H1 (cell line): ENCODE results near the gene MSL3B.

Source experiments
- CTCF ChIA-PET: fragments of 300-600 bp; sonication (Branson Sonifier 250); formaldehyde crosslinking; loops from one replicate; lab custom pipeline; 2021; ENCODE audit not compliant: partially characterized antibody; lab: Charles Lee
- POLR2A ChIA-PET: fragments of 300-600 bp; sonication (Branson Sonifier 250); formaldehyde crosslinking; loops from one replicate; lab custom pipeline; 2021; ENCODE audit warnings: inconsistent platforms; ENCODE audit not compliant: partially characterized antibody; lab: Charles Lee
- DNase-seq, 2 experiments: peaks; one replicate each; pipeline versions ENCODE4 v3.0.0 to v3.0.0-alpha.2; 2010 to 2022; ENCODE audit warnings: low spot score in 2 of 2, low read depth in 1 of 2, mixed read lengths in 1 of 2
- FAIRE-seq: peaks from 2 replicates; lab custom pipeline; 2011; peaks lifted over from hg19 to GRCh38; lab: Jason Lieb, UNC
- H2AFZ ChIP-seq: 2 replicates; pipeline ENCODE4 v1.8.1; 2012; ENCODE audit warnings: low read length, inconsistent platforms
- H2AK5ac ChIP-seq: 2 replicates; pipeline ENCODE4 v1.6.1; 2013; ENCODE audit warnings: low read depth, low read length
- H2BK120ac ChIP-seq: replicated peaks from 2 replicates; pipeline ENCODE3; 2013; ENCODE audit warnings: low read depth, low read length, inconsistent platforms
- H2BK12ac ChIP-seq: 2 replicates; pipeline ENCODE4 v1.6.1; 2013; ENCODE audit warnings: low read depth, low read length
- H2BK15ac ChIP-seq: 2 replicates; pipeline ENCODE4 v1.6.1; 2013; ENCODE audit warnings: low read length
- H2BK20ac ChIP-seq: 2 replicates; pipeline ENCODE4 v1.6.1; 2013; ENCODE audit warnings: low read length
- H2BK5ac ChIP-seq: 2 replicates; pipeline ENCODE4 v1.6.1; 2013; ENCODE audit warnings: low read depth, low read length
- H3K14ac ChIP-seq: 2 replicates; pipeline ENCODE4 v1.6.1; 2013; ENCODE audit warnings: inconsistent platforms; ENCODE audit not compliant: insufficient read length
- H3K18ac ChIP-seq: 2 replicates; pipeline ENCODE4 v1.6.1; 2013; ENCODE audit warnings: low read length; ENCODE audit errors: extremely low read depth
- H3K23ac ChIP-seq: 2 replicates; pipeline ENCODE4 v1.6.1; 2013; ENCODE audit warnings: inconsistent platforms; ENCODE audit not compliant: insufficient read length
- H3K23me2 ChIP-seq: 2 replicates; pipeline ENCODE4 v1.6.1; 2013; ENCODE audit warnings: low read depth, low read length
- H3K27ac ChIP-seq: 2 replicates; pipeline ENCODE4 v1.6.1; 2011; ENCODE audit warnings: low read depth, low read length, inconsistent platforms
- H3K27me3 ChIP-seq, 4 experiments: replicated peaks in 1 of 4; 1 replicate in 1 of 4; 2 replicates in 3 of 4; pipeline versions ENCODE4 v1.6.1 to v1.8.1; 2011 to 2013; ENCODE audit warnings: low read length in 3 of 4, mild to moderate bottlenecking in 3 of 4, inconsistent platforms in 2 of 4, mixed read lengths in 2 of 4, moderate library complexity in 1 of 4; ENCODE audit not compliant: control insufficient read depth in 3 of 4, insufficient read depth in 3 of 4; ENCODE audit errors: extremely low read depth in 1 of 4
- H3K36me3 ChIP-seq, 4 experiments: 2 replicates each; pipeline versions ENCODE4 v1.6.1 to v1.8.1; 2011 to 2013; ENCODE audit warnings: mild to moderate bottlenecking in 4 of 4, low read length in 3 of 4, moderate library complexity in 2 of 4, control low read depth in 1 of 4, inconsistent platforms in 1 of 4; ENCODE audit not compliant: insufficient read depth in 4 of 4, control insufficient read depth in 2 of 4
- H3K4ac ChIP-seq: replicated peaks from 2 replicates; pipeline ENCODE3; 2013; ENCODE audit warnings: low read length, low read depth, mixed read lengths, inconsistent platforms; ENCODE audit not compliant: insufficient read length
- H3K4me1 ChIP-seq, 4 experiments: replicated peaks in 1 of 4; 1 replicate in 1 of 4; 2 replicates in 3 of 4; pipeline versions ENCODE4 v1.6.1 to v1.8.1; 2011 to 2013; ENCODE audit warnings: low read length in 3 of 4, inconsistent platforms in 2 of 4, mixed read lengths in 1 of 4; ENCODE audit not compliant: insufficient read depth in 4 of 4, control insufficient read depth in 3 of 4
- H3K4me2 ChIP-seq, 2 experiments: 2 replicates each; pipeline versions ENCODE4 v1.6.1 to v1.8.1; 2011 to 2013; ENCODE audit warnings: low read depth in 2 of 2, low read length in 2 of 2, control low read depth in 1 of 2, inconsistent platforms in 1 of 2, mild to moderate bottlenecking in 1 of 2; ENCODE audit not compliant: insufficient read depth in 1 of 2
- H3K4me3 ChIP-seq, 4 experiments: fragments of 200-600, 300-600 bp in 1 of 4; sonication (generic), shearing (Covaris generic), sonication (Bioruptor Twin) in 1 of 4; 2 replicates each; pipeline versions ENCODE4 v1.5.1 to v1.8.1; 2011 to 2016; ENCODE audit warnings: low read length in 4 of 4, low read depth in 3 of 4, control low read depth in 2 of 4, inconsistent platforms in 2 of 4, mild to moderate bottlenecking in 2 of 4, mixed read lengths in 1 of 4, moderate library complexity in 1 of 4; ENCODE audit not compliant: insufficient read depth in 2 of 4; ENCODE audit errors: extremely low read depth in 1 of 4
- H3K56ac ChIP-seq: replicated peaks from 2 replicates; pipeline ENCODE3; 2013; ENCODE audit warnings: low read depth, mild to moderate bottlenecking, mixed read lengths, low read length, inconsistent platforms; ENCODE audit not compliant: insufficient read length
- H3K79me1 ChIP-seq: 2 replicates; pipeline ENCODE4 v1.6.1; 2013; ENCODE audit warnings: low read depth, low read length, control low read depth
- H3K79me2 ChIP-seq, 2 experiments: 2 replicates each; pipeline versions ENCODE4 v1.6.1 to v1.8.1; 2012 to 2013; ENCODE audit warnings: low read length in 2 of 2, mild to moderate bottlenecking in 2 of 2, inconsistent platforms in 1 of 2; ENCODE audit not compliant: insufficient read depth in 2 of 2, control insufficient read depth in 1 of 2
- H3K9ac ChIP-seq, 4 experiments: replicated peaks in 1 of 4; 1 replicate in 1 of 4; 2 replicates in 3 of 4; pipeline versions ENCODE4 v1.6.1 to v1.8.1; 2011 to 2013; ENCODE audit warnings: low read depth in 3 of 4, low read length in 3 of 4, control low read depth in 2 of 4, mild to moderate bottlenecking in 2 of 4, moderate library complexity in 2 of 4, inconsistent platforms in 1 of 4; ENCODE audit errors: extremely low read depth in 1 of 4
- H3K9me3 ChIP-seq, 2 experiments: 2 replicates each; pipeline versions ENCODE4 v1.6.1 to v1.8.1; 2012 to 2013; ENCODE audit warnings: mild to moderate bottlenecking in 2 of 2, moderate library complexity in 2 of 2, control low read depth in 1 of 2, inconsistent platforms in 1 of 2, low read depth in 1 of 2, low read length in 1 of 2, mixed read lengths in 1 of 2; ENCODE audit not compliant: insufficient read depth in 2 of 2
- H4K20me1 ChIP-seq, 2 experiments: replicated peaks in 1 of 2; 2 replicates each; pipeline versions ENCODE3 to v1.8.1; 2011 to 2013; ENCODE audit warnings: inconsistent platforms in 2 of 2, low read length in 2 of 2, mild to moderate bottlenecking in 1 of 2; ENCODE audit not compliant: insufficient read depth in 2 of 2, control insufficient read depth in 1 of 2
- H4K5ac ChIP-seq: 2 replicates; pipeline ENCODE4 v1.6.1; 2013; ENCODE audit warnings: low read length, low read depth, mixed read lengths, inconsistent platforms; ENCODE audit not compliant: insufficient read length
- H4K8ac ChIP-seq: 2 replicates; pipeline ENCODE4 v1.8.0; 2013; ENCODE audit warnings: mild to moderate bottlenecking, moderate library complexity, low read length, inconsistent platforms; ENCODE audit not compliant: insufficient read depth; ENCODE audit errors: extremely low read depth
- H4K91ac ChIP-seq: replicated peaks from 2 replicates; pipeline ENCODE3; 2013; ENCODE audit warnings: low read length, mixed read lengths, inconsistent platforms; ENCODE audit not compliant: insufficient read length
- CEBPB ChIP-seq: IDR thresholded peaks from 2 replicates; pipeline ENCODE4 v1.6.1; 2012; ENCODE audit warnings: low read depth, low read length
- CTCF ChIP-seq, 3 experiments: IDR thresholded peaks; 1 replicate in 2 of 3; 2 replicates in 1 of 3; pipeline versions ENCODE4 v1.5.1 to v1.6.1; 2011; ENCODE audit warnings: low read length in 3 of 3, mild to moderate bottlenecking in 3 of 3, inconsistent platforms in 2 of 3, low read depth in 1 of 3, moderate library complexity in 1 of 3; ENCODE audit not compliant: insufficient read depth in 1 of 3; ENCODE audit errors: control extremely low read depth in 1 of 3
- MAFK ChIP-seq: IDR thresholded peaks from 2 replicates; pipeline ENCODE4 v1.6.1; 2012; ENCODE audit warnings: low read depth, mild to moderate bottlenecking, improper control_type of control experiment, low read length
- RAD21 ChIP-seq, 2 experiments: IDR thresholded peaks in 1 of 2; conservative IDR thresholded peaks in 1 of 2; 2 replicates each; pipeline ENCODE4 v1.6.1; 2011; ENCODE audit warnings: low read depth in 2 of 2, low read length in 2 of 2, improper control_type of control experiment in 1 of 2, inconsistent platforms in 1 of 2, mild to moderate bottlenecking in 1 of 2, moderate library complexity in 1 of 2
- SRF ChIP-seq: IDR thresholded peaks from 2 replicates; pipeline ENCODE4 v1.6.1; 2011; ENCODE audit warnings: mild to moderate bottlenecking, low read depth, low read length, moderate library complexity
- WGBS, 2 experiments: shearing (Covaris generic) in 1 of 2; methylation state at CpG; one replicate each; pipeline versions ENCODE4 v1.1.6 to v1.1.7; 2013 to 2015; ENCODE audit warnings: low lambda C conversion rate in 2 of 2, mixed read lengths in 2 of 2, inconsistent platforms in 1 of 2, low coverage in 1 of 2, missing lambda C conversion rate in 1 of 2; ENCODE audit not compliant: insufficient replicate concordance in 2 of 2, insufficient coverage in 1 of 2, insufficient read length in 1 of 2; ENCODE audit errors: extremely low coverage in 1 of 2, missing lambda C conversion rate in 1 of 2; 5-methylcytosine and 5-hydroxymethylcytosine counted together
- TF ChIP-seq, protein P1 (sequence below): IDR thresholded peaks from 2 replicates; pipeline ENCODE4 v1.6.1; 2011; ENCODE audit warnings: low read depth, mild to moderate bottlenecking, low read length; ENCODE audit not compliant: insufficient read depth

The MSL3B gene

GRCh38 chr2:233915128-233915527 is 46.9 kb upstream of the MSL3B start:
- Histone ChIP-seq H3K14ac (no peak overlapping the region), H3K4ac (no peak overlapping the region), H2BK5ac (no peak overlapping the region), H4K91ac (no peak overlapping the region), H3K4me2 (no peak overlapping the region), H4K20me1 (no peaks in the 10 kb centered on the region), H3K4me3 (no peak overlapping the region), H3K79me2 (no peaks in the 10 kb centered on the region), H3K27me3 (no peaks in the 10 kb centered on the region), H3K18ac (no peak overlapping the region), H2BK12ac (no peak overlapping the region), H3K56ac (no peak overlapping the region), H2BK20ac (no peak overlapping the region), H2AFZ (no peak overlapping the region), H3K9ac (no peak overlapping the region), H4K5ac (no peak overlapping the region), H3K27ac (no peak overlapping the region), H3K23me2 (no peaks in the 10 kb centered on the region), H2AK5ac (no peak overlapping the region), H2BK120ac (no peak overlapping the region), H3K36me3 (no peaks in the 10 kb centered on the region), H2BK15ac (no peak overlapping the region), H3K9me3 (no peaks in the 10 kb centered on the region), H3K79me1 (no peaks in the 10 kb centered on the region), H3K4me1 (peaks cover 0 to 3% (median 1%) of the 10 kb centered on the region in 4 experiments; a peak in 2 of 7 replicates), H4K8ac (no peak overlapping the region), H3K23ac (no peak overlapping the region)
- ChIA-PET CTCF (interaction anchor here (0.9 to 2.1 kb wide), 5 partner anchors 10 to 60 kb away, joined by 3 to 7 read pairs (median 5); no protein-coding TSS in a partner anchor), POLR2A (no interaction called here)
- peak; percentile 69 for FAIRE-seq
- DNase-seq: no peak
- 47% methylated on average over 2 of the region's 2 CpGs; no CpG with 5 or more reads in 1 of the 2 experiments for WGBS, 2 experiments
- TF ChIP-seq MAFK (no peak), CTCF (IDR thresholded peaks at IDR 0.05; ENCODE audit: control extremely low read depth in 1 of 3, insufficient read depth in 1 of 3, low read depth in 1 of 3, low read length in 3 of 3) (peak in 2 of 3 experiments; percentile 29 to 43; a peak in 2 of 4 replicates), SRF (no peak), RAD21 (IDR thresholded peaks at IDR 0.05 in 1 of 2, conservative IDR thresholded peaks at IDR 0.05 in 1 of 2; ENCODE audit: low read depth in 2 of 2, low read length in 2 of 2) (peak; percentile 22 to 39; a peak in 3 of 4 replicates), CEBPB (no peak)
- TF ChIP-seq, protein P1, sequence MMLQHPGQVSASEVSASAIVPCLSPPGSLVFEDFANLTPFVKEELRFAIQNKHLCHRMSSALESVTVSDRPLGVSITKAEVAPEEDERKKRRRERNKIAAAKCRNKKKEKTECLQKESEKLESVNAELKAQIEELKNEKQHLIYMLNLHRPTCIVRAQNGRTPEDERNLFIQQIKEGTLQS: no peak
